Measurements from ENCODE around the gene CXCR4. TPM values are rescaled to one million over a fixed set of nuclear protein-coding genes. Genes with fewer than 3 reads are reported as not detected.

Gene CXCR4
- total and polyA plus RNA-seq, 2 experiments from 2014 or later = 2.1 TPM

DNA sequence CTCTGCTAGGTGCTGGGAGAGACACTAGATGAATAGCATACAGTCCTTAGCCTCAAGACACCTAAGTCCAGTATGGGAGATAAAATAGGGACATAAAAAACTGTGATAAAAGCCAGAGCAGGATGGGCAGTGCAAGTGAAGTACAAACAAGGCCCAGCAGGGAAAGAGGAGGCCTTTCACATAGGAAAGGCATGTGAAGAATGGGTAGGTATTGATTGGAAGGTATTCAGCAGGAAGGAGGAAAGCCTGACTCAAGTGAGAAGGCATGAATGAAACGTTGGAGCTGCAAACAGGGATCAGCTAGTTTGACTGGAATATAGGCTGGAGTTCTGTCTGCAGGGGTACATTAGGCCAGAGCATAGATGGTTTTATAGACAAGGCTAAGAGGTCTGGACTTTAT is 11.0 kb upstream of the CXCR4 start (continued):
- TF ChIP-seq CREB1 (CRISPR knock-in tag; IDR thresholded peaks at IDR 0.05; ENCODE audit: low read depth) (no peak), EZH2phosphoT487 (IDR thresholded peaks at IDR 0.05; ENCODE audit: unreplicated experiment) (no peak), REST (IDR thresholded peaks at IDR 0.05; ENCODE audit: unreplicated experiment) (no peak), NANOG (IDR thresholded peaks at IDR 0.05; ENCODE audit: borderline replicate concordance) (no peak), ZNF331 (CRISPR knock-in tag; IDR thresholded peaks at IDR 0.05; ENCODE audit: low read depth) (no peak), POLR2AphosphoS5 (IDR thresholded peaks at IDR 0.05; ENCODE audit: low read depth) (no peak)

DNA sequence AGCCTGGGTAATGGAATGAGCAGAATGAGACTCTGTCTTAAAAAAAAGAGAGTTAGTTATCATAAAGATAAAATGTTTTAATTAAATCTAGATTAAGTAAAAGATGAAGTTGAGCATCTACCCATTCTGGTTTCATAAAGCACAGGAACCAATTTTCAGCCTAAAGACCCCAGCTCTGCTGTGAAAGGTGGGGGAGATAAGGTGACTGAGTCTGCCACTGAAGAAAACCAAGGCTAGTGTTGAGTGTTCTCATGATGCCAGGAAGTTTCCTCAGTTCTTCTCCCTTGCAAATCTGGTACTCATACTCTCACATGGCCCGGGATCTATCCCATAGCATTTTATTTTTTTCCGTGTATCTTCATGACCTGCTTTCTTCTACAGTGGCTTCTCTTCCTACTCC is 10.4 kb upstream of the CXCR4 start:
- DNase-seq (ENCODE audit: low spot score) (no peak), ATAC-seq (no peak)
- H3K36me3 Mint-ChIP-seq (ENCODE audit: low read depth) = no peaks in the 10 kb centered on the region
- Histone ChIP-seq H3K4me1 (ENCODE audit: insufficient read depth) (peaks cover 30% of the 10 kb centered on the region), H2AFZ (no peak overlapping the region), H3K27me3 (ENCODE audit: insufficient read depth) (no peaks in the 10 kb centered on the region), H3K4me3 (no peak overlapping the region), H3K27ac (ENCODE audit: low read depth) (no peak overlapping the region), H4K20me1 (replicated peaks; ENCODE audit: insufficient read depth) (no peaks in the 10 kb centered on the region), H3K9me2 (ENCODE audit: insufficient read depth) (no peaks in the 10 kb centered on the region), H3K4me2 (no peak overlapping the region), H3K36me3 (ENCODE audit: insufficient read depth) (no peaks in the 10 kb centered on the region), H3K79me2 (replicated peaks; ENCODE audit: insufficient read depth) (no peaks in the 10 kb centered on the region), H3F3A (replicated peaks; ENCODE audit: low read depth) (no peaks in the 10 kb centered on the region)
- TF ChIP-seq POLR2AphosphoS5 (IDR thresholded peaks at IDR 0.05; ENCODE audit: low read depth) = no peak
- peaks cover 26% of the 10 kb centered on the region for H3K4me1 Mint-ChIP-seq
- no peaks in the 10 kb centered on the region for H3K9me3 Mint-ChIP-seq
- H3K4me3 Mint-ChIP-seq = no peak overlapping the region
- peaks cover 6% of the 10 kb centered on the region for H3K27me3 Mint-ChIP-seq (ENCODE audit: insufficient read depth, low read depth, poor library complexity)
- H3K27ac Mint-ChIP-seq = no peak overlapping the region

DNA sequence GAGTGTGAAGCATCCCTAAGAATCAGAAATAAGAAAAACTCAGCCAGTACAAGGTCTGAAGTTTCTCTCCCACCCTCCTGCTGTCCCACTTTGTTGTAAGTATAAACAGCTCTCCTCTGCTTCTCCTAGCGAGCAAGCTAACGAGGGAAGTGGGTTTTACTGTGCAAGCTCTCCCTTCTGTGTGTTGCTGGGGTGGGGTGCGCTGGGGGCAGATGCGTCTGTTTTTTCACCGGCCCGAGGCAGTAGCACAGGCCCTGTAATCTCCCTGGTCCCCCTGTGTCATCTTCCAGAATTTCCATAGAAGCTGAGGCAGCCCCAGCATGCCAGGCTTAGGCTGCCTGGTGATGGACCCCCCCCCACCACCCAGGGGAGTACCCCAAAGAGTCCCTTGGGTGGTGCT is 9.4 kb upstream of the CXCR4 start:
- no peaks in the 10 kb centered on the region for H4K20me1 ChIP-seq (replicated peaks; ENCODE audit: insufficient read depth)
- DNase-seq (ENCODE audit: low spot score) (no peak), ATAC-seq (no peak)
- peak overlapping the region; percentile 97 for H2AFZ ChIP-seq
- H3K4me3 Mint-ChIP-seq = no peak overlapping the region
- no peak overlapping the region for H3K27ac Mint-ChIP-seq
- no peak overlapping the region for H3K4me3 ChIP-seq
- H3K27me3 ChIP-seq (ENCODE audit: insufficient read depth) = no peaks in the 10 kb centered on the region
- no peak overlapping the region for H3K27ac ChIP-seq (ENCODE audit: low read depth)
- H3K4me1 Mint-ChIP-seq = peaks cover 26% of the 10 kb centered on the region
- H3K79me2 ChIP-seq (replicated peaks; ENCODE audit: insufficient read depth) = no peaks in the 10 kb centered on the region
- no peaks in the 10 kb centered on the region for H3F3A ChIP-seq (replicated peaks; ENCODE audit: low read depth)
- no peaks in the 10 kb centered on the region for H3K36me3 ChIP-seq (ENCODE audit: insufficient read depth)
- H3K36me3 Mint-ChIP-seq (ENCODE audit: low read depth) = no peaks in the 10 kb centered on the region
- no peaks in the 10 kb centered on the region for H3K9me2 ChIP-seq (ENCODE audit: insufficient read depth)
- no peaks in the 10 kb centered on the region for H3K9me3 Mint-ChIP-seq
- H3K27me3 Mint-ChIP-seq (ENCODE audit: insufficient read depth, low read depth, poor library complexity) = peaks cover 6% of the 10 kb centered on the region
- H3K4me2 ChIP-seq = peak overlapping the region; percentile 36; the same call in 1 of the 2 replicates
- H3K4me1 ChIP-seq (ENCODE audit: insufficient read depth) = peaks cover 30% of the 10 kb centered on the region
- TF ChIP-seq EZH2phosphoT487 (IDR thresholded peaks at IDR 0.05; ENCODE audit: unreplicated experiment) (no peak), EZH2 (IDR thresholded peaks at IDR 0.05; ENCODE audit: low read depth, unreplicated experiment) (no peak), ZNF462 (CRISPR knock-in tag; IDR thresholded peaks at IDR 0.05) (no peak), ZNF331 (CRISPR knock-in tag; IDR thresholded peaks at IDR 0.05; ENCODE audit: low read depth) (no peak), CREB1 (CRISPR knock-in tag; IDR thresholded peaks at IDR 0.05; ENCODE audit: low read depth) (no peak)
- TF ChIP-seq, protein P1, sequence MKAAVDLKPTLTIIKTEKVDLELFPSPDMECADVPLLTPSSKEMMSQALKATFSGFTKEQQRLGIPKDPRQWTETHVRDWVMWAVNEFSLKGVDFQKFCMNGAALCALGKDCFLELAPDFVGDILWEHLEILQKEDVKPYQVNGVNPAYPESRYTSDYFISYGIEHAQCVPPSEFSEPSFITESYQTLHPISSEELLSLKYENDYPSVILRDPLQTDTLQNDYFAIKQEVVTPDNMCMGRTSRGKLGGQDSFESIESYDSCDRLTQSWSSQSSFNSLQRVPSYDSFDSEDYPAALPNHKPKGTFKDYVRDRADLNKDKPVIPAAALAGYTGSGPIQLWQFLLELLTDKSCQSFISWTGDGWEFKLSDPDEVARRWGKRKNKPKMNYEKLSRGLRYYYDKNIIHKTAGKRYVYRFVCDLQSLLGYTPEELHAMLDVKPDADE (IDR thresholded peaks at IDR 0.05) = no peak
